Right lobe of liver (tissue), 4 donors: ENCODE measurements around the gene TUBGCP2.

Experiments
- POLR2A ChIP-seq: fragments of 450-650 bp; IDR thresholded peaks from one replicate; pipeline ENCODE4 v1.6.1; 2017; ENCODE audit warnings: antibody characterized with exemption, mild to moderate bottlenecking
- TF ChIP-seq, protein P1 (sequence below), 4 donors: fragments of 200-600 bp in 3 of 4; fragments of 450-650 bp in 1 of 4; IDR thresholded peaks; one replicate each; pipeline versions ENCODE4 v1.5.1 to v1.8.0; 2016 to 2022; ENCODE audit warnings: antibody characterized with exemption in 4 of 4, mild to moderate bottlenecking in 2 of 4
- donor health status: DM: no; HTN: no; CAD: no.
- donor health status: DM: no; HTN: no; CAD: no.
- donor health status: DM: no; HTN: yes; CAD: no.

DNA sequence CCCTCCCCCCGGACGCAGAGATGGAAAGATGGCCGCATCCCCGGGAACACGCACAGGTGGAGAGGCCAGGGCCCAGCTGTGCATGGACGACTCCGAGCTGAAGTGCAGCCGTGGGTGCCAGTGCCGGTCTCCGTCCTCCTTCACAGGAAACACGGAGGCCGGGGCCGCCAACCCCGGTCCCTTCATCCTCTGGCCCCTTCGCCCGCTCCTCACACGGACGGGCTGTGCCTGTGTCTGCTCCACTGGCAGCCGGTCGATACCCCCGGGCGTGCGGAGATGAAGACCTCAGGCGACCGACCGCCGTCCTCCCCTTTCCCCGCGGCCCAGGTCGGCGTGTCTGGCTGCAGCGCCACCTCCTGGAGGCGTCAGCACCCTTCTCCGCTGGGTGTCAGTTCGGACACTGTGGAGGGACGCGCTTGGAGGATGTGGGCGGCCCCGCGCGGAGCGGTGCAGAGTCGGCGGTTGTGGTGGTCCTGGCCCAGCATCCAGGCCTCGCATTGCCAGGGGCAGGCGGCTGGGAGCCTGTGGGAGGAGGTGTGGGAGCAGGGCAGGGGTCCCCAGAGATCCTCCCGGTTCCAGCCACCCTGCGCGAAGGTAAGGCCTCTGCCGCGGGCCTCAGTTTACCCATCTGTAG is 9.9 kb upstream of the TUBGCP2 start:
- TF ChIP-seq, protein P1, sequence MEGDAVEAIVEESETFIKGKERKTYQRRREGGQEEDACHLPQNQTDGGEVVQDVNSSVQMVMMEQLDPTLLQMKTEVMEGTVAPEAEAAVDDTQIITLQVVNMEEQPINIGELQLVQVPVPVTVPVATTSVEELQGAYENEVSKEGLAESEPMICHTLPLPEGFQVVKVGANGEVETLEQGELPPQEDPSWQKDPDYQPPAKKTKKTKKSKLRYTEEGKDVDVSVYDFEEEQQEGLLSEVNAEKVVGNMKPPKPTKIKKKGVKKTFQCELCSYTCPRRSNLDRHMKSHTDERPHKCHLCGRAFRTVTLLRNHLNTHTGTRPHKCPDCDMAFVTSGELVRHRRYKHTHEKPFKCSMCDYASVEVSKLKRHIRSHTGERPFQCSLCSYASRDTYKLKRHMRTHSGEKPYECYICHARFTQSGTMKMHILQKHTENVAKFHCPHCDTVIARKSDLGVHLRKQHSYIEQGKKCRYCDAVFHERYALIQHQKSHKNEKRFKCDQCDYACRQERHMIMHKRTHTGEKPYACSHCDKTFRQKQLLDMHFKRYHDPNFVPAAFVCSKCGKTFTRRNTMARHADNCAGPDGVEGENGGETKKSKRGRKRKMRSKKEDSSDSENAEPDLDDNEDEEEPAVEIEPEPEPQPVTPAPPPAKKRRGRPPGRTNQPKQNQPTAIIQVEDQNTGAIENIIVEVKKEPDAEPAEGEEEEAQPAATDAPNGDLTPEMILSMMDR (IDR thresholded peaks at IDR 0.05): peak; percentile 64 to 73 (median 72)
- TF ChIP-seq POLR2A: no peak
